GM19452 (cell line): ENCODE results near the gene MRPL20.
"Not testable (repeated sequence)": the region's sequence is repeated elsewhere in the genome, so short reads cannot be mapped to it uniquely, and the experiment has no call there.

ENCODE experiments used
- ATAC-seq: cut with Tn5 transposase; IDR thresholded peaks from one replicate; pipeline ENCODE4 v1.9.1; 2021; ENCODE audit not compliant: unreplicated experiment

The MRPL20 gene

GRCh38 chr1:1411626-1412025, 4.5 kb upstream of the MRPL20 start:
- no peak for ATAC-seq

GRCh38 chr1:1410238-1410637, 3.1 kb upstream of the MRPL20 start:
- not testable (repeated sequence) for ATAC-seq

GRCh38 chr1:1407636-1408318, 684 bp upstream of the MRPL20 start:
- ATAC-seq = peak; percentile 29

GRCh38 chr1:1406101-1406820, 832 bp downstream of the MRPL20 start:
- no peak for ATAC-seq

- ATAC-seq = no peak
These were observed 3.4 kb downstream of the MRPL20 start for GRCh38 chr1:1403653-1404052.

- ATAC-seq = not testable (repeated sequence)
These were observed 4.1 kb downstream of the MRPL20 start for GRCh38 chr1:1402901-1403392.

- ATAC-seq = no peak
These were observed 4.8 kb downstream of the MRPL20 start for GRCh38 chr1:1402072-1402900.

GRCh38 chr1:1401457-1402010, 5.6 kb downstream of the MRPL20 start:
- no peak for ATAC-seq

- ATAC-seq = no peak
These were observed 6.3 kb downstream of the MRPL20 start for GRCh38 chr1:1400576-1401456.

- ATAC-seq = no peak
These were observed 7.1 kb downstream of the MRPL20 start for GRCh38 chr1:1399872-1400575.

- ATAC-seq = peak; percentile 91
These were observed 7.8 kb downstream of the MRPL20 start, which contains the start of gene CCNL2 for GRCh38 chr1:1399187-1399871. TSS of gene CCNL2 (minus strand) at chr1:1399335. CDS start at chr1:1399306, 29 bp downstream.

- peak; percentile 3 for ATAC-seq
These were observed 8.4 kb downstream of the MRPL20 start for GRCh38 chr1:1398677-1399186.

- no peak for ATAC-seq
These were observed 9.1 kb downstream of the MRPL20 start for GRCh38 chr1:1397839-1398523.

GRCh38 chr1:1395166-1395565, 11.9 kb downstream of the MRPL20 start:
- ATAC-seq = no peak

GRCh38 chr1:1394116-1394515, 13.0 kb downstream of the MRPL20 start:
- ATAC-seq = no peak

- ATAC-seq = no peak
These were observed 13.7 kb downstream of the MRPL20 start for GRCh38 chr1:1393428-1393827.

GRCh38 chr1:1393014-1393413, 14.1 kb downstream of the MRPL20 start:
- ATAC-seq = no peak

GRCh38 chr1:1391225-1391624, 15.9 kb downstream of the MRPL20 start:
- no peak for ATAC-seq
